ENCODE results near the gene PSMD13. TPM values are rescaled to one million over a fixed set of nuclear protein-coding genes. Genes with fewer than 3 reads are reported as not detected.

PSMD13 gene
- total RNA-seq, 4 donors from 2014 or later = 57.8 to 118 (median 93.8) TPM

DNA sequence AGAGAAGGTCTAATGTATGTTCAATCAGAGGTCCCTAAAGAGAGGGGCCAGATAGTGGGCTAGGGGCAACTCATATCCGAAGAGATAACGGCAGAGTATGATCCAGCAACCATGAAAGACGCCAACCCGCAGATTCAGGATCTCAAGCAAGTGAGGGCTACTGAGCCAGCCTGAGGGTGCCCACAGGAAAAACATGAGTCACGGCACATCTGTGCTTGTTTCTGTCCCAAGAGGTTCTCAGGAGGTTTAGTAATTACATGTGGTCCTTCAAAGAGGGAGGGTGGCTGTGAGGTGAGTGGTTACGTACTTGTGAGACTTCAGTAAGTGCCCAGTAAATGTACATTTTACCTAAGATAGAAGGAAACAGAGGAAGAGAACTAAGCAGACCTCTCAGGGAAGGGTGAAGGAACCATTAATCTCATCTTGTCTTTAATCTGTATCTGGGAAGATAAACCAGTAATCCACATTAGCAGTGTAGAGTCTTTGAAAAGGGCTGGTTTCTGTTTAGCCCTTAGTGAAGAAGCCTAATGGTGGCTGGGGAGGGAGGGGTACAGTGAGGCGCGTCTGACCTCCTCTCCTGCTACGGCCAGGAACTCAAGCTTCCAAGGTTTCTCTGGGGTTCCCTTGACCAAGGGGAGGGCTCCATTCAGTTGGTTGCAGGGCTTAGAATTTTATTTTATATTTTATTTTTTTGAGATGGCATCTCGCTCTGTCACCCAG, 10.9 kb upstream of the PSMD13 start:
- TF ChIP-seq, protein P1, sequence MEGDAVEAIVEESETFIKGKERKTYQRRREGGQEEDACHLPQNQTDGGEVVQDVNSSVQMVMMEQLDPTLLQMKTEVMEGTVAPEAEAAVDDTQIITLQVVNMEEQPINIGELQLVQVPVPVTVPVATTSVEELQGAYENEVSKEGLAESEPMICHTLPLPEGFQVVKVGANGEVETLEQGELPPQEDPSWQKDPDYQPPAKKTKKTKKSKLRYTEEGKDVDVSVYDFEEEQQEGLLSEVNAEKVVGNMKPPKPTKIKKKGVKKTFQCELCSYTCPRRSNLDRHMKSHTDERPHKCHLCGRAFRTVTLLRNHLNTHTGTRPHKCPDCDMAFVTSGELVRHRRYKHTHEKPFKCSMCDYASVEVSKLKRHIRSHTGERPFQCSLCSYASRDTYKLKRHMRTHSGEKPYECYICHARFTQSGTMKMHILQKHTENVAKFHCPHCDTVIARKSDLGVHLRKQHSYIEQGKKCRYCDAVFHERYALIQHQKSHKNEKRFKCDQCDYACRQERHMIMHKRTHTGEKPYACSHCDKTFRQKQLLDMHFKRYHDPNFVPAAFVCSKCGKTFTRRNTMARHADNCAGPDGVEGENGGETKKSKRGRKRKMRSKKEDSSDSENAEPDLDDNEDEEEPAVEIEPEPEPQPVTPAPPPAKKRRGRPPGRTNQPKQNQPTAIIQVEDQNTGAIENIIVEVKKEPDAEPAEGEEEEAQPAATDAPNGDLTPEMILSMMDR (IDR thresholded peaks at IDR 0.05; ENCODE audit: low read depth) = no peak

DNA sequence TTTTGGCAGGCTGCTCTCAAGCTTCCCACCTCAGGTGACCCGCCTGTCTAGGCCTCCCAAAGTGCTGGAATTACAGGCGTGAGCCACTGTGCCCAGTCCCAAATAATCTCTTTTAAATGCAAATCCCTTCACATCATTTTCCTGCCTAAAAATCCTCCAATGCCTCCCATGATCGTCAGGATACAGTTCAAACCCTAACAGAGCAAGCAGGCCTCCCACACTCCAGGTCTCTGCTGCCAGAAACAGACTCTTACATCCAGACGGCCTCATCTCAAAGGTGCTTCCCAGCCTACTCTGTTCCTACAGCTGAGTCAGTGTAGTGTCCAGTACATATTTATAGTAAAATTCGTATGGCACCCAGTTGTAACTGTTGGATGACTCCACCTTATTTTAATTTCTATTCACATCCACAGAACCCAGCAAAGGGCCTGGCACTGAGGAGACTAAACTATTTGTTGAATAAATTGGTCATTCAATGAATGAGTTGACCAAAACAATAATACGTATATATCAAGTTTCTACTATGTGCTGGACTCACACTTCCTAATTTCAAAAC, 8.9 kb upstream of the PSMD13 start:
- TF ChIP-seq, protein P1 (IDR thresholded peaks at IDR 0.05; ENCODE audit: low read depth) = no peak

DNA sequence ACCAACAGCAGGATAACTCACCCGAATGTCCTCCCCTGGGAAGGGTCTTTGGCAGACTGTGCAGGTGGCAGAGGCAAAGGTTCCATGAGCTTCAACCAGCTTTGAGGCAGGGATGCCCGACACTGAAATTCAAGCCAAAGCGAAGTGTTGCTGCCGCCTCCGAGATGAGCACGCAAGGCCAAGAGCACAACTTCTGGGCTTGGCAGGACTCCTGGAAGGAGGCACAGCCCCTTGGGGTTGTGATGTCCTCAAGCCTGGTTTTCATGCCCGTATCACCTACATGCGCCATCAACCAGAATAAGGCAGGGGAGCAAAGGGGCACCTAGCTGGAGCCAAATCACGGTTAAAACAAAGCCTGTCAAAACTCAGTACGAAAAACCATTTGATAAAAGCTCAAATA, 6.3 kb upstream of the PSMD13 start:
- TF ChIP-seq, protein P1 (IDR thresholded peaks at IDR 0.05; ENCODE audit: low read depth) = no peak

DNA sequence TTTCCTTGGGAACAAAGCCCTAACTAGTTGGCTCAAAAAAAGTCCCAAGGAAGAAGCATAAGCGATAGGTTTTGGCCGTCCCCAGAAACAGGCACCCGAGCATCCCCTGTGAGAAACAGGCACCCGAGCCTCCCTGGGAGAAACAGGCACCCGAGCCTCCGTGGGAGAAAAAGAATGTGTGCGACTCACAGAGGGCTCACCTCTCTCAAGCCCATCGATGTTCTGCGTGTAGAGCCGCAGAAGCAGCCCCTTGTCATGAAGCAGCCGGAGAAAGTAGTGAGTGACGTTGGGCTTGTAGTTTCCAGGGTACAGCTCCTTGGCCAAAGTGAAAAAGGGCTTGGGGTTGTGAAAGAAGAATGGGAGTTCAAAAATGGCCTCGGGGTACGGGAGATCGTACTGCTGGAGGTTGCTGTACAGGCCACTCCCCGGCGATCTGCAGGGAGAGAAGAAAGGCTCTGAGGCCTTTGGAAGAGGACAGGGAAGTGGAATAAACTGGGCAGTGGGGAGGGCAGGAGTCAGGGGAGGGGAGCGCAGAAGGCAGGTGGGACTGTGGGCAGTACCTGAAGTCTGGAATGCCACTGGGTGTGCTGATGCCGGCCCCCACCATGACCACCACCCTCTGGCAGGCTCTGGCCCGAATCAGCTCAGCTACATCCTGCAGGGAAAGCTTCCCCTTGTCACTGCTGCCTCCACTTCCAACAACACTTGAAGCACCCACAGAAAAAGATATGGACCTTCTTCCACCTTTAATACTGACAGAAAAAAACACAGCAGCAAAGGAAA, 3.8 kb upstream of the PSMD13 start:
- TF ChIP-seq, protein P1 (IDR thresholded peaks at IDR 0.05; ENCODE audit: low read depth) = no peak

DNA sequence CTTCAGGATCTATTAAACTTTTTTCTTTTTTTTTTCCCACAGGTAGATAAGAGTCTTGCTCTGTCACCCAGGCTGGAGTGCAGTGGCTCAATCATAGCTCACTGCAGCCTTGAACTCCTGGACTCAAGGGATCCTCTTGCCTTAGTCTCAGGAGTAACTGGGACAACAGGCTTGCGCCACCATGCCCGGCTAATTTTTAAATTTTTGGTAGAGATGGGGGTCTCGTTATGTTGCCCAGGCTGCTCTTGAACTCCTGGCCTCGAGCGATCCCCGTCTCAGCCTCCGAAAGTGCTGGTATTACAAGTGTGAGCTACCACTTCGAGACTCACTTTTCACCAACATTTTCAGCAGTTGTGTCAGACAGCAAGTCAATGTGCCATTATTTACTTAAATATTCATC, 1.6 kb upstream of the PSMD13 start:
- TF ChIP-seq, protein P1 (IDR thresholded peaks at IDR 0.05; ENCODE audit: low read depth) = no peak

DNA sequence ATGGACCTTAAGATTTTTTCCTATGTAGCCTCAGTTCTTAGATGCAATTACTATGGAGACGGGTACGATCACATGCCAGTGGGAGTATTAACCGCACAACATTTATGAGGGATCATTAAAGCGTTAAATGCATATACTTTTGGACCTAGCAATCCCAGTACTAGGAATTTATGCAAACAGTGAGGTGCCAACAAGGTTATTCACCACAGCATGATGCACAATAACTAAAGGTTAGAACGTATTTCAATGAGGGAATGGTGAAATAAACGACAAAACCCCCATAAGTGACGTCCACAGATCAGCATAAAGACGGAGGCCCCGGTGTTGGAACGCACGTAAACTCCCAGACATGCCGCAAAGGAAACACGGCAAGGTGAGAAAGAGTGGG, 1.2 kb upstream of the PSMD13 start:
- TF ChIP-seq, protein P1 (IDR thresholded peaks at IDR 0.05; ENCODE audit: low read depth) = no peak
